HG02840 (cell line): ENCODE measurements around the gene PIK3IP1.
"Not testable (repeated sequence)": the region's sequence is repeated elsewhere in the genome, so short reads cannot be mapped to it uniquely, and the experiment has no call there.

Experiments used
- ATAC-seq: cut with Tn5 transposase; IDR thresholded peaks from one replicate; pipeline ENCODE4 v1.9.1; 2021; ENCODE audit warnings: mild to moderate bottlenecking, moderate library complexity, moderate number of reproducible peaks; ENCODE audit not compliant: unreplicated experiment, low FRiP score

PIK3IP1 gene

GRCh38 chr22:31259798-31260473, 32.4 kb downstream of the PIK3IP1 start:
- no peak for ATAC-seq

GRCh38 chr22:31253949-31254348, 38.3 kb downstream of the PIK3IP1 start:
- ATAC-seq = no peak

- ATAC-seq = no peak
Measured at GRCh38 chr22:31250740-31251600, 41.3 kb downstream of the PIK3IP1 start.

- no peak for ATAC-seq
Measured at GRCh38 chr22:31248965-31249958, 43.0 kb downstream of the PIK3IP1 start.

- no peak for ATAC-seq
Measured at GRCh38 chr22:31248138-31248745, 44.0 kb downstream of the PIK3IP1 start.

- ATAC-seq = no peak
Measured at GRCh38 chr22:31247726-31248125, 44.6 kb downstream of the PIK3IP1 start.

GRCh38 chr22:31246687-31247086, 45.6 kb downstream of the PIK3IP1 start:
- ATAC-seq = no peak

GRCh38 chr22:31245998-31246397, 46.3 kb downstream of the PIK3IP1 start:
- not testable (repeated sequence) for ATAC-seq

GRCh38 chr22:31244943-31245451, 47.3 kb downstream of the PIK3IP1 start:
- ATAC-seq = no peak

- no peak for ATAC-seq
Measured at GRCh38 chr22:31244046-31244942, 48.0 kb downstream of the PIK3IP1 start.

GRCh38 chr22:31243339-31244045, 48.8 kb downstream of the PIK3IP1 start:
- no peak for ATAC-seq

- ATAC-seq = no peak
Measured at GRCh38 chr22:31241936-31242335, 50.4 kb downstream of the PIK3IP1 start.

GRCh38 chr22:31241200-31241599, 51.1 kb downstream of the PIK3IP1 start:
- no peak for ATAC-seq

- ATAC-seq = no peak
Measured at GRCh38 chr22:31239771-31240370, 52.4 kb downstream of the PIK3IP1 start.

- no peak for ATAC-seq
Measured at GRCh38 chr22:31238057-31238456, 54.2 kb downstream of the PIK3IP1 start.

GRCh38 chr22:31236044-31236443, 56.2 kb downstream of the PIK3IP1 start:
- ATAC-seq = not testable (repeated sequence)

- no peak for ATAC-seq
Measured at GRCh38 chr22:31235081-31235480, 57.2 kb downstream of the PIK3IP1 start.

GRCh38 chr22:31233001-31233400, 59.3 kb downstream of the PIK3IP1 start:
- ATAC-seq = no peak
